Measurements from ENCODE around the gene DUSP16. TPM values are rescaled to one million over a fixed set of nuclear protein-coding genes. Genes with fewer than 3 reads are reported as not detected.

The DUSP16 gene
- total and polyA plus RNA-seq, 7 donors, result 8.6 to 27.3 (median 13.8) TPM

- Histone ChIP-seq H3K27ac (no peak overlapping the region), H3K4me3 (no peak overlapping the region), H3K4me1 (peaks cover 0 to 25% (median 17%) of the 10 kb centered on the region in 4 donors), H3K36me3 (no peaks in the 10 kb centered on the region), H3K27me3 (no peaks in the 10 kb centered on the region), H3K9me3 (no peaks in the 10 kb centered on the region)
- 86 to 93% methylated on average over 2 of the region's 2 CpGs for WGBS, 2 donors
- intact Hi-C loops (cut with DNase I), result no loop called here
- no peak for DNase-seq
- TF ChIP-seq CTCF (IDR thresholded peaks at IDR 0.05) (no peak), POLR2AphosphoS5 (IDR thresholded peaks at IDR 0.05) (no peak), EP300 (IDR thresholded peaks at IDR 0.05) (no peak), POLR2A (IDR thresholded peaks at IDR 0.05) (no peak)
These were observed 31.5 kb downstream of the DUSP16 start for GRCh38 chr12:12531194-12531593.

- Histone ChIP-seq H3K4me1 (peaks cover 0 to 25% (median 17%) of the 10 kb centered on the region in 4 donors), H3K27ac (no peak overlapping the region), H3K9me3 (no peaks in the 10 kb centered on the region), H3K27me3 (no peaks in the 10 kb centered on the region), H3K4me3 (no peak overlapping the region), H3K36me3 (no peaks in the 10 kb centered on the region)
- WGBS, 2 donors, result 19 to 73% methylated on average over 2 of the region's 2 CpGs
- DNase-seq, result no peak
- no peak for TF ChIP-seq CTCF (IDR thresholded peaks at IDR 0.05)
- no peak for TF ChIP-seq EP300 (IDR thresholded peaks at IDR 0.05)
- no peak for TF ChIP-seq POLR2AphosphoS5 (IDR thresholded peaks at IDR 0.05)
- no peak for TF ChIP-seq POLR2A (IDR thresholded peaks at IDR 0.05)
- intact Hi-C loops (cut with DNase I), result no loop called here
These were observed 32.8 kb downstream of the DUSP16 start for GRCh38 chr12:12529783-12530421.

- 25 to 55% methylated on average over 6 of the region's 6 CpGs for WGBS, 2 donors
- intact Hi-C loops (cut with DNase I), result no loop called here
- Histone ChIP-seq H3K9me3 (no peaks in the 10 kb centered on the region), H3K27ac (no peak overlapping the region), H3K27me3 (no peaks in the 10 kb centered on the region), H3K4me1 (peaks cover 0 to 19% (median 14%) of the 10 kb centered on the region in 4 donors), H3K36me3 (no peaks in the 10 kb centered on the region), H3K4me3 (no peak overlapping the region)
- no peak for DNase-seq
- no peak for TF ChIP-seq POLR2AphosphoS5 (IDR thresholded peaks at IDR 0.05)
- TF ChIP-seq CTCF (IDR thresholded peaks at IDR 0.05), result no peak
- no peak for TF ChIP-seq EP300 (IDR thresholded peaks at IDR 0.05)
- no peak for TF ChIP-seq POLR2A (IDR thresholded peaks at IDR 0.05)
These were observed 34.0 kb downstream of the DUSP16 start for GRCh38 chr12:12528361-12529270.

- Histone ChIP-seq H3K27me3 (no peaks in the 10 kb centered on the region), H3K36me3 (no peaks in the 10 kb centered on the region), H3K9me3 (no peaks in the 10 kb centered on the region), H3K4me3 (no peak overlapping the region), H3K27ac (no peak overlapping the region), H3K4me1 (peaks cover 0 to 11% (median 7%) of the 10 kb centered on the region in 4 donors)
- intact Hi-C loops (cut with DNase I), result no loop called here
- no peak for DNase-seq
- 66 to 80% methylated on average over 5 of the region's 5 CpGs for WGBS, 2 donors
- no peak for TF ChIP-seq POLR2A (IDR thresholded peaks at IDR 0.05)
- no peak for TF ChIP-seq EP300 (IDR thresholded peaks at IDR 0.05)
- TF ChIP-seq POLR2AphosphoS5 (IDR thresholded peaks at IDR 0.05), result no peak
These were observed 34.8 kb downstream of the DUSP16 start for GRCh38 chr12:12527820-12528296.

GRCh38 chr12:12524128-12524527 is 38.5 kb downstream of the DUSP16 start:
- Histone ChIP-seq H3K27ac (no peak overlapping the region), H3K27me3 (no peaks in the 10 kb centered on the region), H3K9me3 (no peaks in the 10 kb centered on the region), H3K36me3 (peaks cover 0 to 7% (median 0%) of the 10 kb centered on the region in 4 donors), H3K4me3 (no peak overlapping the region), H3K4me1 (peaks cover 0 to 11% (median 4%) of the 10 kb centered on the region in 4 donors)
- DNase-seq, result no peak
- no peak for TF ChIP-seq POLR2A (IDR thresholded peaks at IDR 0.05)
- no peak for TF ChIP-seq EP300 (IDR thresholded peaks at IDR 0.05)
- TF ChIP-seq POLR2AphosphoS5 (IDR thresholded peaks at IDR 0.05), result no peak
- no peak for TF ChIP-seq CTCF (IDR thresholded peaks at IDR 0.05)
- intact Hi-C loops (cut with DNase I), result no loop called here

All from sigmoid colon (tissue), 7 donors.